CD4-positive, alpha-beta T cell (primary cell): Measurements from ENCODE around the gene DYNLT2B. TPM values are rescaled to one million over a fixed set of nuclear protein-coding genes. Genes with fewer than 3 reads are reported as not detected.

Experiments
- ATAC-seq: fragments of 200-7000 bp; cut with Tn5 transposase; one replicate; pipeline ENCODE4 v1.10.0; 2022; ENCODE audit warnings: mild to moderate bottlenecking; ENCODE audit not compliant: poor library complexity
- CTCF ChIA-PET: fragments of 350-600 bp; sonication (Branson Sonifier 250); formaldehyde crosslinking; loops from one replicate; lab custom pipeline; 2021; ENCODE audit warnings: antibody characterized with exemption, inconsistent platforms; lab: Charles Lee
- POLR2A ChIA-PET: fragments of 350-600 bp; sonication (Branson Sonifier 250); formaldehyde crosslinking; loops from one replicate; lab custom pipeline; 2021; ENCODE audit warnings: antibody characterized with exemption, inconsistent platforms; lab: Charles Lee
- DNase-seq, 14 experiments: peaks; one replicate each; pipeline ENCODE4 v3.0.0-alpha.2; 2013 to 2020; ENCODE audit warnings: mixed read lengths in 2 of 14
- H3K27ac ChIP-seq, 2 donors: one replicate each; pipeline versions ENCODE4 v1.5.1 to v1.7.0; 2013; ENCODE audit warnings: low read length in 2 of 2, low read depth in 1 of 2, mild to moderate bottlenecking in 1 of 2
- H3K27me3 ChIP-seq, 2 experiments: 1 replicate in 1 of 2; 2 replicates in 1 of 2; pipeline versions ENCODE4 v1.6.1 to v1.7.0; 2013; ENCODE audit warnings: low read length in 2 of 2, control low read depth in 1 of 2, mild to moderate bottlenecking in 1 of 2, moderate library complexity in 1 of 2; ENCODE audit not compliant: insufficient read depth in 2 of 2, control insufficient read depth in 1 of 2
- H3K36me3 ChIP-seq: one replicate; pipeline ENCODE4 v1.6.1; 2013; ENCODE audit warnings: low read length, control low read depth; ENCODE audit not compliant: insufficient read depth
- H3K4me1 ChIP-seq: one replicate; pipeline ENCODE4 v1.6.1; 2013; ENCODE audit warnings: low read length, control low read depth; ENCODE audit not compliant: insufficient read depth
- H3K4me3 ChIP-seq: one replicate; pipeline ENCODE4 v1.5.1; 2013; ENCODE audit warnings: mild to moderate bottlenecking, low read length, moderate library complexity
- H3K9me3 ChIP-seq, 2 experiments: 1 replicate in 1 of 2; 2 replicates in 1 of 2; pipeline versions ENCODE4 v1.6.1 to v1.7.0; 2013; ENCODE audit warnings: low read length in 2 of 2, mild to moderate bottlenecking in 2 of 2, control low read depth in 1 of 2, moderate library complexity in 1 of 2; ENCODE audit not compliant: control insufficient read depth in 1 of 2, insufficient read depth in 1 of 2
- H3K27ac Mint-ChIP-seq: one replicate; pipeline ENCODE4 v1.8.0; 2020; ENCODE audit warnings: mixed read lengths
- H3K27me3 Mint-ChIP-seq: one replicate; pipeline ENCODE4 v1.8.0; 2021; ENCODE audit warnings: mixed read lengths
- H3K36me3 Mint-ChIP-seq: one replicate; pipeline ENCODE4 v1.8.0; 2021; ENCODE audit warnings: low read depth, mixed read lengths
- H3K4me1 Mint-ChIP-seq: one replicate; pipeline ENCODE4 v1.8.0; 2021; ENCODE audit warnings: low read depth, mixed read lengths
- H3K4me3 Mint-ChIP-seq: one replicate; pipeline ENCODE4 v1.8.0; 2020; ENCODE audit warnings: mild to moderate bottlenecking, mixed read lengths
- H3K9me3 Mint-ChIP-seq: one replicate; pipeline ENCODE4 v1.8.0; 2020; ENCODE audit warnings: mixed read lengths
- intact Hi-C, 2 experiments: fragments of 100-400 bp; cut with DNase I in 1 of 2; cut with micrococcal nuclease in 1 of 2; formaldehyde crosslinking; loops; one replicate each; pipeline versions ENCODE4 v1.15.1 to v1.9.0; 2023 to 2025; cut with DNase I, micrococcal nuclease
- total RNA-seq, 174 experiments: library from RNA in 2 of 174; stranded (reverse) in 2 of 174; gene quantifications; one replicate each; pipeline ENCODE4 v1.2.3 and lab custom pipeline; 2021 to 2026
- TF ChIP-seq, protein P1 (sequence below): fragments of 200-600 bp; IDR thresholded peaks from one replicate; pipeline ENCODE4 v1.8.0; 2022; ENCODE audit warnings: antibody characterized with exemption, mild to moderate bottlenecking

DYNLT2B gene
- total RNA-seq, 2 experiments from 2014 or later: 4.5 to 4.6 TPM

DNA sequence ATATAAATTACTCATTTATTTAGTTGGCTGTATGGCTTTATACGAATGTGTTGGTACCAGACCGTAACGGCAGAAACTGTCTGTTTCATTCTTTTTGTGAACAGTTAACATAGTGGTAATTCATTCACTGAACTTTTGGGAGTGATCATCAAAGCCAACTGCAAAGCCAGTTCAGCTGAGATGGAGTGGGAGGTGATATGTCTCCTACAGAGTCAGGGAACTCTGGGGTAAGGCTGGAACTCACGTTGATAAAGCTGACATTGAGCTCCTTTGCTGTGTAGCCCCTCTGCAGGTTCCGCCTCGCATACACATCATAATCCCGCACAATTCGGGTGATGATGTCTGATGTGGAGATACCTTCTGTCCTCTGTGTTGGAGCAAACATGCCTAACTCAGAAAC lies 76.3 kb downstream of the DYNLT2B start:
- H3K4me3 Mint-ChIP-seq: no peak overlapping the region
- H3K27ac Mint-ChIP-seq: no peak overlapping the region
- H3K36me3 ChIP-seq: peaks cover 58% of the 10 kb centered on the region
- no peaks in the 10 kb centered on the region for H3K27me3 ChIP-seq
- no peak overlapping the region for H3K4me3 ChIP-seq
- peaks cover 70% of the 10 kb centered on the region for H3K36me3 Mint-ChIP-seq
- ChIA-PET CTCF (no interaction called here), POLR2A (no interaction called here)
- no peak for ATAC-seq
- DNase-seq: no peak
- H3K9me3 Mint-ChIP-seq: no peaks in the 10 kb centered on the region
- no peak overlapping the region for H3K27ac ChIP-seq
- no peaks in the 10 kb centered on the region for H3K9me3 ChIP-seq
- TF ChIP-seq, protein P1, sequence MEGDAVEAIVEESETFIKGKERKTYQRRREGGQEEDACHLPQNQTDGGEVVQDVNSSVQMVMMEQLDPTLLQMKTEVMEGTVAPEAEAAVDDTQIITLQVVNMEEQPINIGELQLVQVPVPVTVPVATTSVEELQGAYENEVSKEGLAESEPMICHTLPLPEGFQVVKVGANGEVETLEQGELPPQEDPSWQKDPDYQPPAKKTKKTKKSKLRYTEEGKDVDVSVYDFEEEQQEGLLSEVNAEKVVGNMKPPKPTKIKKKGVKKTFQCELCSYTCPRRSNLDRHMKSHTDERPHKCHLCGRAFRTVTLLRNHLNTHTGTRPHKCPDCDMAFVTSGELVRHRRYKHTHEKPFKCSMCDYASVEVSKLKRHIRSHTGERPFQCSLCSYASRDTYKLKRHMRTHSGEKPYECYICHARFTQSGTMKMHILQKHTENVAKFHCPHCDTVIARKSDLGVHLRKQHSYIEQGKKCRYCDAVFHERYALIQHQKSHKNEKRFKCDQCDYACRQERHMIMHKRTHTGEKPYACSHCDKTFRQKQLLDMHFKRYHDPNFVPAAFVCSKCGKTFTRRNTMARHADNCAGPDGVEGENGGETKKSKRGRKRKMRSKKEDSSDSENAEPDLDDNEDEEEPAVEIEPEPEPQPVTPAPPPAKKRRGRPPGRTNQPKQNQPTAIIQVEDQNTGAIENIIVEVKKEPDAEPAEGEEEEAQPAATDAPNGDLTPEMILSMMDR: no peak
- H3K27me3 Mint-ChIP-seq: no peaks in the 10 kb centered on the region
- intact Hi-C loops: no loop called here
- no peaks in the 10 kb centered on the region for H3K4me1 ChIP-seq
- no peaks in the 10 kb centered on the region for H3K4me1 Mint-ChIP-seq

Other genes starting within 250 kb of the DYNLT2B start
- 100 to 1,000 TPM; 154 to 159 TPM for gene TFRC, start 236.2 kb downstream of the DYNLT2B start, total RNA-seq
- not detected for gene ZDHHC19, start 106.8 kb downstream of the DYNLT2B start, total RNA-seq
- gene SLC51A, start 101.7 kb downstream of the DYNLT2B start, total RNA-seq: not detected
- 10 to 100 TPM; 49.8 to 54.7 TPM for gene PCYT1A, start 30.5 kb downstream of the DYNLT2B start, total RNA-seq
- not detected for gene TM4SF19, start 20.1 kb upstream of the DYNLT2B start, total RNA-seq
- 10 to 100 TPM; 75.3 to 83.6 TPM for gene UBXN7, start 114.2 kb upstream of the DYNLT2B start, total RNA-seq
- gene RNF168, start 185.5 kb upstream of the DYNLT2B start, total RNA-seq: 10 to 100 TPM; 26.1 to 27.4 TPM
- gene SMCO1, start 197.1 kb upstream of the DYNLT2B start, total RNA-seq: not detected